ENCODE measurements around the gene SORCS2.

Gene SORCS2

DNA sequence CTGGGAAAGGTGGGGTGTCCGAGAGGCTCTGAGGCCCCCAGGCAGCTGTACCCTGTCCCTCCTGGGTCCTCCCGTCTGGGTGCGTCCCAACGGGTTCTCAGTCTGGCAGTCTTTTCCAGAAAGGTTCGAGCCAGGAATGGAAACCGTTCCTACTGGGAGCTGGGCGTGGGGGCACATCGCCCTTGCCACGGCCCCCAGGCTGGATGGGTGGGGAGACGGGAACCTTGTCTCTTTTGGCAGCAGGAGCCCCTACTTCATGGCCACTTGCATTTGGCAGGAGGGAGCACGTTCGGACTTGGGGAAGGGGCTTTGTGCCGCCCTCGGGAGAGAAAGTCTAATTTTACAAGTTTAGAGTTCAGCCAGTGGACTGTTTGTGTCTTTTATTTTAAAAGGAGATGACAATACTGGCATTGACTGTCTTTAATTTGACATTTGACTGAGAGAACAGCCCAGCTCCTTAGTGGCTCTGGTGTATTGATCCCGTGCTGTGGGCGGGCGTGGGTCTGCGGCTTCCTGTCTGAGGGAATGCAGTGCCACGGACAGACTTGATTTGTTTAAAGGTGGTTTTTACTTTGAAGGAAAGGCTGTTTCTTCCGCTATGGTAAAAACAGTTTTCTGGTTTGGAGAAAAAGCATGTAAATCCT lies 95.1 kb downstream of the SORCS2 start:
- peak overlapping the region in 1 of 2 experiments; percentile 37 for H3K14ac ChIP-seq (ENCODE audit: low read length in 2 of 2)
- no peak overlapping the region for H2AFZ ChIP-seq (ENCODE audit: low read depth, low read length)
- H3K9ac ChIP-seq (ENCODE audit: low read length): no peak overlapping the region
- no peak overlapping the region for H3K4ac ChIP-seq (ENCODE audit: low read depth in 1 of 2, low read length in 2 of 2)
- no peaks in the 10 kb centered on the region for H3K9me3 ChIP-seq (ENCODE audit: control insufficient read depth, low read length)
- no peak overlapping the region for H4K8ac ChIP-seq (ENCODE audit: low read length)
- no peak overlapping the region for H3K23ac ChIP-seq (ENCODE audit: low read length in 2 of 2)
- no peak overlapping the region for H3K4me2 ChIP-seq (ENCODE audit: low read length, poor library complexity, severe bottlenecking)
- H2AK5ac ChIP-seq (ENCODE audit: low read length, severe bottlenecking): no peak overlapping the region
- WGBS: 82% methylated on average over 20 of the region's 20 CpGs
- H3K36me3 ChIP-seq (ENCODE audit: control insufficient read depth in 1 of 2, insufficient read depth in 2 of 2, low read depth in 1 of 2, low read length in 2 of 2): no peaks in the 10 kb centered on the region
- H3K4me1 ChIP-seq (ENCODE audit: control insufficient read depth, insufficient read depth, low read depth, low read length): no peaks in the 10 kb centered on the region
- no peak overlapping the region for H2BK15ac ChIP-seq (ENCODE audit: low read depth, poor library complexity, severe bottlenecking)
- H4K91ac ChIP-seq (ENCODE audit: low read length): no peak overlapping the region
- no peak for DNase-seq
- H3K79me1 ChIP-seq (replicated peaks; ENCODE audit: low read length, poor library complexity, severe bottlenecking): no peaks in the 10 kb centered on the region
- H2BK12ac ChIP-seq (ENCODE audit: low read length in 2 of 2): no peak overlapping the region
- H3K27me3 ChIP-seq (ENCODE audit: control insufficient read depth in 1 of 2, insufficient read depth in 1 of 2, low read length in 2 of 2): peaks cover 38 to 66% of the 10 kb centered on the region in 2 experiments
- no peak overlapping the region for H3K4me3 ChIP-seq (ENCODE audit: insufficient read depth in 1 of 2, low read depth in 1 of 2, low read length in 2 of 2)
- no peak overlapping the region for H3K27ac ChIP-seq (ENCODE audit: low read length, poor library complexity, severe bottlenecking)
- H3K18ac ChIP-seq (ENCODE audit: low read depth in 1 of 2, low read length in 2 of 2): no peak overlapping the region
- H2BK120ac ChIP-seq (ENCODE audit: low read depth, low read length): no peak overlapping the region
- no peak overlapping the region for H2BK5ac ChIP-seq (ENCODE audit: low read depth, low read length, poor library complexity, severe bottlenecking)

DNA sequence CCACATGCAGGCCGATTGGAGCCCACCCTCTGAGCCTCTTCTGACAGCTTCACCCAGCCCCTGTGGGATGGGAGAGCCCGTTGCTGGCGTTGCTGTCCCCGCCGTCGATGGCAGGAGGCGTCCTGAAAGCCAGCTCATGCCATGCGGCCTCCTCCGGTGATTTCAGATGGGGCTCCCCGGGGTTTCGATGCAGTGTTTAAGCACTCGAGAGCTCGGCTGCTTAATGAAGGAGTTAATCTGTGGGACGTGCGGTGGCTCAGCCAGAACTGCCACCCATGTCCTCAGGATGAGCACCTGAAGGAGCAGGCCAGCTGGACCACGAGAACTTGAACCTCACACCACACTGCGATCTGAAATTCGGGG lies 95.6 kb downstream of the SORCS2 start:
- Histone ChIP-seq H3K23ac (ENCODE audit: low read length in 2 of 2) (no peak overlapping the region), H2BK5ac (ENCODE audit: low read depth, low read length, poor library complexity, severe bottlenecking) (no peak overlapping the region), H2BK12ac (ENCODE audit: low read length in 2 of 2) (no peak overlapping the region), H2AK5ac (ENCODE audit: low read length, severe bottlenecking) (no peak overlapping the region), H2BK15ac (ENCODE audit: low read depth, poor library complexity, severe bottlenecking) (no peak overlapping the region), H3K36me3 (ENCODE audit: control insufficient read depth in 1 of 2, insufficient read depth in 2 of 2, low read depth in 1 of 2, low read length in 2 of 2) (no peaks in the 10 kb centered on the region), H3K18ac (ENCODE audit: low read depth in 1 of 2, low read length in 2 of 2) (no peak overlapping the region), H3K4ac (ENCODE audit: low read depth in 1 of 2, low read length in 2 of 2) (no peak overlapping the region), H3K14ac (ENCODE audit: low read length in 2 of 2) (no peak overlapping the region), H3K27me3 (ENCODE audit: control insufficient read depth in 1 of 2, insufficient read depth in 1 of 2, low read length in 2 of 2) (peaks cover 40 to 66% of the 10 kb centered on the region in 2 experiments), H3K27ac (ENCODE audit: low read length, poor library complexity, severe bottlenecking) (no peak overlapping the region), H2AFZ (ENCODE audit: low read depth, low read length) (no peak overlapping the region), H2BK120ac (ENCODE audit: low read depth, low read length) (no peak overlapping the region), H3K9me3 (ENCODE audit: control insufficient read depth, low read length) (no peaks in the 10 kb centered on the region), H4K8ac (ENCODE audit: low read length) (no peak overlapping the region), H3K4me1 (ENCODE audit: control insufficient read depth, insufficient read depth, low read depth, low read length) (no peaks in the 10 kb centered on the region), H3K4me2 (ENCODE audit: low read length, poor library complexity, severe bottlenecking) (no peak overlapping the region), H3K79me1 (replicated peaks; ENCODE audit: low read length, poor library complexity, severe bottlenecking) (no peaks in the 10 kb centered on the region), H3K4me3 (ENCODE audit: insufficient read depth in 1 of 2, low read depth in 1 of 2, low read length in 2 of 2) (no peak overlapping the region), H3K9ac (ENCODE audit: low read length) (no peak overlapping the region), H4K91ac (ENCODE audit: low read length) (no peak overlapping the region)
- no peak for DNase-seq
- 86% methylated on average over 18 of the region's 18 CpGs for WGBS

GRCh38 chr4:7288751-7289523 lies 96.6 kb downstream of the SORCS2 start:
- Histone ChIP-seq H4K8ac (ENCODE audit: low read length) (no peak overlapping the region), H2AFZ (ENCODE audit: low read depth, low read length) (no peak overlapping the region), H3K14ac (ENCODE audit: low read length in 2 of 2) (no peak overlapping the region), H3K9me3 (ENCODE audit: control insufficient read depth, low read length) (no peaks in the 10 kb centered on the region), H3K9ac (ENCODE audit: low read length) (no peak overlapping the region), H2AK5ac (ENCODE audit: low read length, severe bottlenecking) (no peak overlapping the region), H4K91ac (ENCODE audit: low read length) (no peak overlapping the region), H3K18ac (ENCODE audit: low read depth in 1 of 2, low read length in 2 of 2) (no peak overlapping the region), H3K4ac (ENCODE audit: low read depth in 1 of 2, low read length in 2 of 2) (no peak overlapping the region), H3K36me3 (ENCODE audit: control insufficient read depth in 1 of 2, insufficient read depth in 2 of 2, low read depth in 1 of 2, low read length in 2 of 2) (no peaks in the 10 kb centered on the region), H3K4me2 (ENCODE audit: low read length, poor library complexity, severe bottlenecking) (no peak overlapping the region), H3K23ac (ENCODE audit: low read length in 2 of 2) (no peak overlapping the region), H3K4me3 (ENCODE audit: insufficient read depth in 1 of 2, low read depth in 1 of 2, low read length in 2 of 2) (no peak overlapping the region), H2BK5ac (ENCODE audit: low read depth, low read length, poor library complexity, severe bottlenecking) (no peak overlapping the region), H3K27me3 (ENCODE audit: control insufficient read depth in 1 of 2, insufficient read depth in 1 of 2, low read length in 2 of 2) (peaks cover 43 to 65% of the 10 kb centered on the region in 2 experiments), H2BK12ac (ENCODE audit: low read length in 2 of 2) (no peak overlapping the region), H2BK15ac (ENCODE audit: low read depth, poor library complexity, severe bottlenecking) (no peak overlapping the region), H3K4me1 (ENCODE audit: control insufficient read depth, insufficient read depth, low read depth, low read length) (no peaks in the 10 kb centered on the region), H3K79me1 (replicated peaks; ENCODE audit: low read length, poor library complexity, severe bottlenecking) (no peaks in the 10 kb centered on the region), H2BK120ac (ENCODE audit: low read depth, low read length) (no peak overlapping the region), H3K27ac (ENCODE audit: low read length, poor library complexity, severe bottlenecking) (no peak overlapping the region)
- 94% methylated on average over 1 of the region's 2 CpGs for WGBS
- no peak for DNase-seq

GRCh38 chr4:7289589-7289988 lies 97.3 kb downstream of the SORCS2 start:
- Histone ChIP-seq H3K4ac (ENCODE audit: low read depth in 1 of 2, low read length in 2 of 2) (no peak overlapping the region), H3K27ac (ENCODE audit: low read length, poor library complexity, severe bottlenecking) (no peak overlapping the region)
- DNase-seq: no peak

More at GRCh38 chr4:7289589-7289988, 97.3 kb downstream of the SORCS2 start:
- no peak overlapping the region for H3K9ac ChIP-seq (ENCODE audit: low read length)
- H2BK120ac ChIP-seq (ENCODE audit: low read depth, low read length): no peak overlapping the region
- no peaks in the 10 kb centered on the region for H3K36me3 ChIP-seq (ENCODE audit: control insufficient read depth in 1 of 2, insufficient read depth in 2 of 2, low read depth in 1 of 2, low read length in 2 of 2)
- no peak overlapping the region for H3K4me2 ChIP-seq (ENCODE audit: low read length, poor library complexity, severe bottlenecking)
- H3K9me3 ChIP-seq (ENCODE audit: control insufficient read depth, low read length): no peaks in the 10 kb centered on the region
- H2BK15ac ChIP-seq (ENCODE audit: low read depth, poor library complexity, severe bottlenecking): no peak overlapping the region
- H4K91ac ChIP-seq (ENCODE audit: low read length): no peak overlapping the region
- H3K27me3 ChIP-seq (ENCODE audit: control insufficient read depth in 1 of 2, insufficient read depth in 1 of 2, low read length in 2 of 2): peaks cover 41 to 65% of the 10 kb centered on the region in 2 experiments
- H2BK12ac ChIP-seq (ENCODE audit: low read length in 2 of 2): no peak overlapping the region
- H3K23ac ChIP-seq (ENCODE audit: low read length in 2 of 2): no peak overlapping the region
- no peak overlapping the region for H3K14ac ChIP-seq (ENCODE audit: low read length in 2 of 2)
- no peaks in the 10 kb centered on the region for H3K79me1 ChIP-seq (replicated peaks; ENCODE audit: low read length, poor library complexity, severe bottlenecking)
- WGBS: 87% methylated on average over 15 of the region's 15 CpGs
- no peak overlapping the region for H2AK5ac ChIP-seq (ENCODE audit: low read length, severe bottlenecking)
- H3K18ac ChIP-seq (ENCODE audit: low read depth in 1 of 2, low read length in 2 of 2): no peak overlapping the region
- no peak overlapping the region for H4K8ac ChIP-seq (ENCODE audit: low read length)
- H3K4me1 ChIP-seq (ENCODE audit: control insufficient read depth, insufficient read depth, low read depth, low read length): no peaks in the 10 kb centered on the region
- no peak overlapping the region for H2AFZ ChIP-seq (ENCODE audit: low read depth, low read length)
- H2BK5ac ChIP-seq (ENCODE audit: low read depth, low read length, poor library complexity, severe bottlenecking): no peak overlapping the region
- no peak overlapping the region for H3K4me3 ChIP-seq (ENCODE audit: insufficient read depth in 1 of 2, low read depth in 1 of 2, low read length in 2 of 2)

Data from mesenchymal stem cell (in vitro differentiated cells and primary cell).